SK-N-SH treated with all-trans-retinoic acid at 6 μM for 48 hours (cell line): ENCODE measurements around the gene OR51E2.
"Not testable (repeated sequence)": the region's sequence is repeated elsewhere in the genome, so short reads cannot be mapped to it uniquely, and the experiment has no call there.

Source experiments
- ATAC-seq: fragments of 200-7000 bp; cut with Tn5 transposase; 3 replicates; pipeline ENCODE4 v1.9.1; 2020; ENCODE audit warnings: mild to moderate bottlenecking, moderate library complexity
- ARNTL ChIP-seq: fragments of 450-650 bp; formaldehyde crosslinking; IDR thresholded peaks from 2 replicates; pipeline ENCODE4 v1.5.0; 2020; ENCODE audit warnings: low read depth, mild to moderate bottlenecking, moderate library complexity, borderline replicate concordance
- BACH2 ChIP-seq: fragments of 250-450 bp; sonication (Bioruptor Pico); IDR thresholded peaks from 2 replicates; pipeline ENCODE4 v1.9.0; 2021; ENCODE audit warnings: mild to moderate bottlenecking, borderline replicate concordance
- CREB5 ChIP-seq: fragments of 250-450 bp; sonication (Bioruptor Pico); IDR thresholded peaks from 2 replicates; pipeline ENCODE4 v1.5.1; 2020; ENCODE audit warnings: low read depth, mild to moderate bottlenecking, moderate library complexity
- CSDC2 ChIP-seq: fragments of 250-450 bp; sonication (Bioruptor Pico); IDR thresholded peaks from 2 replicates; pipeline ENCODE4 v1.5.0; 2020; ENCODE audit warnings: mild to moderate bottlenecking, moderate library complexity
- CSRNP3 ChIP-seq: fragments of 250-450 bp; sonication (Bioruptor Pico); IDR thresholded peaks from 2 replicates; pipeline ENCODE4 v1.5.1; 2021; ENCODE audit warnings: mild to moderate bottlenecking, moderate library complexity
- ESRRG ChIP-seq: fragments of 250-450 bp; sonication (Bioruptor Pico); IDR thresholded peaks from 2 replicates; pipeline ENCODE4 v1.6.1; 2021; ENCODE audit warnings: mild to moderate bottlenecking
- GLIS3 ChIP-seq: fragments of 250-450 bp; sonication (Bioruptor Pico); IDR thresholded peaks from 2 replicates; pipeline ENCODE4 v1.5.0; 2020; ENCODE audit warnings: mild to moderate bottlenecking, moderate library complexity
- ISL1 ChIP-seq: fragments of 250-450 bp; sonication (Bioruptor Pico); IDR thresholded peaks from 2 replicates; pipeline ENCODE4 v2.1.2; 2022; ENCODE audit warnings: mild to moderate bottlenecking, moderate library complexity
- OSR1 ChIP-seq: fragments of 250-450 bp; sonication (Bioruptor Pico); IDR thresholded peaks from 2 replicates; pipeline ENCODE4 v1.8.0; 2022; ENCODE audit warnings: moderate library complexity, mild to moderate bottlenecking, inconsistent platforms
- PATZ1 ChIP-seq: fragments of 250-450 bp; sonication (Bioruptor Pico); IDR thresholded peaks from 2 replicates; pipeline ENCODE4 v1.8.0; 2020; ENCODE audit warnings: mild to moderate bottlenecking, moderate library complexity, borderline replicate concordance
- POU6F1 ChIP-seq: fragments of 250-450 bp; sonication (Bioruptor Pico); IDR thresholded peaks from 2 replicates; pipeline ENCODE4 v1.8.0; 2021; ENCODE audit warnings: low read depth, mild to moderate bottlenecking, moderate library complexity, borderline replicate concordance
- PPARA ChIP-seq: fragments of 250-450 bp; sonication (Bioruptor Pico); IDR thresholded peaks from 2 replicates; pipeline ENCODE4 v1.5.0; 2020; ENCODE audit warnings: mild to moderate bottlenecking, borderline replicate concordance
- RARB ChIP-seq: fragments of 250-450 bp; sonication (Bioruptor Pico); IDR thresholded peaks from 2 replicates; pipeline ENCODE4 v1.8.0; 2021; ENCODE audit warnings: mild to moderate bottlenecking, moderate library complexity
- SNAI2 ChIP-seq: fragments of 250-450 bp; sonication (Bioruptor Pico); IDR thresholded peaks from 2 replicates; pipeline ENCODE4 v1.5.0; 2020; ENCODE audit warnings: mild to moderate bottlenecking, moderate library complexity
- TCF4 ChIP-seq: fragments of 250-450 bp; sonication (Bioruptor Pico); IDR thresholded peaks from 2 replicates; pipeline ENCODE4 v1.8.0; 2021; ENCODE audit warnings: mild to moderate bottlenecking, moderate library complexity, borderline replicate concordance
- TOX ChIP-seq: fragments of 250-450 bp; sonication (Bioruptor Pico); IDR thresholded peaks from 2 replicates; pipeline ENCODE4 v1.8.0; 2021; ENCODE audit warnings: mild to moderate bottlenecking, moderate library complexity, borderline replicate concordance
- ZC3H10 ChIP-seq: fragments of 250-450 bp; sonication (Bioruptor Pico); IDR thresholded peaks from 2 replicates; pipeline ENCODE4 v1.5.1; 2021; ENCODE audit warnings: mild to moderate bottlenecking, moderate library complexity
- ZFP30 ChIP-seq: fragments of 450-650 bp; formaldehyde crosslinking; IDR thresholded peaks from 2 replicates; pipeline ENCODE4 v1.5.0; 2022; ENCODE audit warnings: mild to moderate bottlenecking, moderate library complexity
- ZNF565 ChIP-seq: fragments of 450-650 bp; formaldehyde crosslinking; conservative IDR thresholded peaks from 2 replicates; pipeline ENCODE4 v1.5.0; 2020; ENCODE audit warnings: low read depth, mild to moderate bottlenecking, moderate library complexity
- ZNF70 ChIP-seq: fragments of 450-650 bp; formaldehyde crosslinking; IDR thresholded peaks from 2 replicates; pipeline ENCODE4 v1.5.0; 2020; ENCODE audit warnings: mild to moderate bottlenecking, moderate library complexity
- ZNF8 ChIP-seq: fragments of 450-650 bp; formaldehyde crosslinking; IDR thresholded peaks from 2 replicates; pipeline ENCODE4 v1.5.0; 2020; ENCODE audit warnings: mild to moderate bottlenecking, moderate library complexity

Gene OR51E2

GRCh38 chr11:4697585-4697984 lies at the start of gene OR51E2:
Gene OR51E2 (minus strand): TSS chr11:4697853. CDS start chr11:4682711, 15,142 bp downstream.
- no peak for ATAC-seq

GRCh38 chr11:4740735-4741134 lies 43.1 kb upstream of the OR51E2 start:
- TF ChIP-seq TCF4 (CRISPR knock-in tag) (no peak), ESRRG (no peak), ISL1 (CRISPR knock-in tag) (no peak), ARNTL (CRISPR knock-in tag) (no peak), CSDC2 (CRISPR knock-in tag) (no peak), ZC3H10 (no peak), OSR1 (CRISPR knock-in tag) (no peak), PATZ1 (CRISPR knock-in tag) (no peak), ZFP30 (CRISPR knock-in tag) (no peak), BACH2 (CRISPR knock-in tag) (no peak), ZNF565 (no peak), RARB (no peak), SNAI2 (CRISPR knock-in tag) (no peak), GLIS3 (CRISPR knock-in tag) (no peak), TOX (CRISPR knock-in tag) (no peak), CREB5 (no peak), POU6F1 (no peak), PPARA (CRISPR knock-in tag) (no peak), ZNF8 (CRISPR knock-in tag) (no peak)
- no peak for ATAC-seq

More at GRCh38 chr11:4697585-4697984, at the start of gene OR51E2:
- TF ChIP-seq CSDC2 (CRISPR knock-in tag): no peak
- no peak for TF ChIP-seq BACH2 (CRISPR knock-in tag)
- no peak for TF ChIP-seq ZNF70 (CRISPR knock-in tag)
- TF ChIP-seq PATZ1 (CRISPR knock-in tag): no peak
- no peak for TF ChIP-seq ZNF565

GRCh38 chr11:4727171-4727570 lies 29.5 kb upstream of the OR51E2 start:
- no peak for ATAC-seq
- no peak for TF ChIP-seq ZNF70 (CRISPR knock-in tag)
- TF ChIP-seq BACH2 (CRISPR knock-in tag): no peak
- no peak for TF ChIP-seq ZNF565
- TF ChIP-seq PPARA (CRISPR knock-in tag): no peak
- TF ChIP-seq POU6F1: no peak
- TF ChIP-seq ZC3H10: no peak
- no peak for TF ChIP-seq CSDC2 (CRISPR knock-in tag)
- TF ChIP-seq OSR1 (CRISPR knock-in tag): no peak
- no peak for TF ChIP-seq CSRNP3
- no peak for TF ChIP-seq ZNF8 (CRISPR knock-in tag)
- TF ChIP-seq ISL1 (CRISPR knock-in tag): no peak

GRCh38 chr11:4722616-4723534 lies 25.2 kb upstream of the OR51E2 start:
- ATAC-seq: not testable (repeated sequence)
